Lower leg skin (tissue), 4 donors: Measurements from ENCODE around the gene MYL4. TPM values are rescaled to one million over a fixed set of nuclear protein-coding genes. Genes with fewer than 3 reads are reported as not detected.

Source experiments
- DNase-seq, 2 donors: peaks; one replicate each; pipeline ENCODE4 v3.0.0-alpha.2; 2019; ENCODE audit warnings: low spot score in 2 of 2
- H3K4me3 ChIP-seq: fragments of 200-600 bp; sonication (generic); 2 replicates; pipeline ENCODE4 v1.5.1; 2017; ENCODE audit warnings: mild to moderate bottlenecking, low read depth; ENCODE audit not compliant: poor library complexity, severe bottlenecking
- POLR2A ChIP-seq, 2 donors: fragments of 450-650 bp; IDR thresholded peaks; one replicate each; pipeline ENCODE4 v1.6.1; 2016 to 2017; ENCODE audit warnings: antibody characterized with exemption in 2 of 2, mild to moderate bottlenecking in 1 of 2, moderate library complexity in 1 of 2
- WGBS, 2 donors: methylation state at CpG; one replicate each; pipeline ENCODE4 v1.1.5; 2018; 5-methylcytosine and 5-hydroxymethylcytosine counted together
- intact Hi-C: fragments of 100-400 bp; cut with DNase I; formaldehyde crosslinking; loops from one replicate; pipeline ENCODE4 v1.15.0; 2023; ENCODE audit warnings: low total_unique reads
- total RNA-seq, 4 donors: library from RNA; depleted of rRNA; stranded (reverse); fragments of >200 nt; gene quantifications; one replicate each; pipeline ENCODE4 v1.1.0, GENCODE V29; 2016
- TF ChIP-seq, protein P1 (sequence below), 3 donors: fragments of 450-650 bp; IDR thresholded peaks; one replicate each; pipeline ENCODE4 v1.5.1; 2016; ENCODE audit warnings: antibody characterized with exemption in 3 of 3, mild to moderate bottlenecking in 3 of 3, moderate library complexity in 2 of 3

MYL4 gene
- total RNA-seq, 4 donors from 2014 or later: 0.49 TPM; not detected in 3

DNA sequence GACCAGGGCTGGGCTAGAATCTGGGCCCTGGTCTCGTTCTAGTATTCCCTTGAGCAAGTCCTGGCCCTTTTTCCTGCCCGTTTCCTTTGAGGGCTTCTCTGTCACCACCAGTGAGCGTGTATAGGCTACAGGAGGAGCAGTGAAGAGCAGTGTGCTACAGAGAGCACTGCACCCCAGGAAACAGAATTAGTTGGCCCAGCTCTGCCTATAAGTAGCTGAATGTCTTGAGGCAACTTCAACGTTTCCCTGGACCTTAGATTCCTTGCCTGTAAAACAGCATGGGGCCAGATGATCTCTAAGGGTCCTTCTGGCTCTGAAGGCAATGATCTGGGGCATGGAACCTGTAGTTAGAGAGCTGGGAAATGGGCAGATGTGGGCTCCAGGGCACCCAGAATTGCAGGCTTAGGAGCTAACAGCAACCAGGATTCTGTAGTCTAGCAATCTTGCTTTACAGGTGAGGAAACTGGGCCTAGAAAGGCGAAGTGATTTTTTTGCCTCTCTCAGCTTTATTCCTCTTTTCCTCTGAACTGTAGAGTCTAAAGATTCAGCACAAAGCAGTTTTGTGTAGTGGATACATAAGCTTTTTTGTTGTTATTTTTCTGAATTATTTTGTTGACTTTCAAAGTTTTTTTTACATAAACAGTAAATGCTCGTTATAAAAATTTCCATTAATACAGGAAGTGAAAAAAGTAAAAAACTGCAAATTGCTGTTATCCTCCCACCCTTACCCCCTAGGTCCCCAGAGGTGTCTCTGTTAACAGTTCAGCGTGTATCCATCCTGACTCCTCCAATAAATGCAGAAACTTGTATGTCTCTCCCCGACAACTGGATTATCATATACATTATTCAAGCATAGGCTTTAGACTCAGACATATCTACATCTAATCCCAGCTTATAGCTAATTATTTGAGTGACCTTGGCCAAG, 1.7 kb upstream of the MYL4 start:
- intact Hi-C loops: no loop called here
- DNase-seq: no peak
- TF ChIP-seq, protein P1, sequence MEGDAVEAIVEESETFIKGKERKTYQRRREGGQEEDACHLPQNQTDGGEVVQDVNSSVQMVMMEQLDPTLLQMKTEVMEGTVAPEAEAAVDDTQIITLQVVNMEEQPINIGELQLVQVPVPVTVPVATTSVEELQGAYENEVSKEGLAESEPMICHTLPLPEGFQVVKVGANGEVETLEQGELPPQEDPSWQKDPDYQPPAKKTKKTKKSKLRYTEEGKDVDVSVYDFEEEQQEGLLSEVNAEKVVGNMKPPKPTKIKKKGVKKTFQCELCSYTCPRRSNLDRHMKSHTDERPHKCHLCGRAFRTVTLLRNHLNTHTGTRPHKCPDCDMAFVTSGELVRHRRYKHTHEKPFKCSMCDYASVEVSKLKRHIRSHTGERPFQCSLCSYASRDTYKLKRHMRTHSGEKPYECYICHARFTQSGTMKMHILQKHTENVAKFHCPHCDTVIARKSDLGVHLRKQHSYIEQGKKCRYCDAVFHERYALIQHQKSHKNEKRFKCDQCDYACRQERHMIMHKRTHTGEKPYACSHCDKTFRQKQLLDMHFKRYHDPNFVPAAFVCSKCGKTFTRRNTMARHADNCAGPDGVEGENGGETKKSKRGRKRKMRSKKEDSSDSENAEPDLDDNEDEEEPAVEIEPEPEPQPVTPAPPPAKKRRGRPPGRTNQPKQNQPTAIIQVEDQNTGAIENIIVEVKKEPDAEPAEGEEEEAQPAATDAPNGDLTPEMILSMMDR (IDR thresholded peaks at IDR 0.05): no peak
- no peak for TF ChIP-seq POLR2A (IDR thresholded peaks at IDR 0.05)
- no peak overlapping the region for H3K4me3 ChIP-seq
- 82 to 85% methylated on average over 8 of the region's 8 CpGs for WGBS, 2 donors

GRCh38 chr17:47209499-47209898, 351 bp downstream of the MYL4 start:
- H3K4me3 ChIP-seq: no peak overlapping the region
- TF ChIP-seq POLR2A (IDR thresholded peaks at IDR 0.05): no peak
- TF ChIP-seq, protein P1 (IDR thresholded peaks at IDR 0.05): no peak
- no peak for DNase-seq
- intact Hi-C loops: no loop called here
- 98 to 100% methylated on average over 3 of the region's 3 CpGs for WGBS, 2 donors

- no peak overlapping the region for H3K4me3 ChIP-seq
- whole genome bisulfite sequencing, 2 donors: 51 to 70% methylated on average over 3 of the region's 3 CpGs
- DNase-seq: no peak
- intact Hi-C loops: no loop called here
- TF ChIP-seq, protein P1 (IDR thresholded peaks at IDR 0.05): no peak
- no peak for TF ChIP-seq POLR2A (IDR thresholded peaks at IDR 0.05)
Measured at GRCh38 chr17:47210105-47210504, 957 bp downstream of the MYL4 start.

DNA sequence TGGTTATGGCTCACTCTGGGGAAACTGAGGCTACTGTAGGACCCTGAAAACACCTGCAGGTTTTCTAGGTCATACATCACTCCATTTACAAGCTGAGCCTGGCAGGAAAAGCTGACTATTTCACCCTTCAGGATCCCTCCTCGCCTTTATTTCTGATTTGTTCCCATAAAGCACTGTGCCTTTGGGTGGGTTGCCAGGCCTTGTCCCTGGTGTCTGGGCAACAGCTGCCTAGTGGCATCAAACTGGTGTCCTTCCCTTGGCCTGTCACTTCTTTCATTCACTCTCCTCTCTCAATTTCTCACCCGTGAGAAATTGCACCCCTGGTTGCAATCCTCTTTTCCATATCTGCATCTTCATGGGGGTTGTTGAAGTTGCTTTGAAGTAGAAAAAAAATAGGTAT, 1.6 kb downstream of the MYL4 start:
- no peak for DNase-seq
- 85 to 87% methylated on average over 2 of the region's 2 CpGs for WGBS, 2 donors
- H3K4me3 ChIP-seq: no peak overlapping the region
- intact Hi-C loops: no loop called here
- TF ChIP-seq, protein P1 (IDR thresholded peaks at IDR 0.05): no peak
- no peak for TF ChIP-seq POLR2A (IDR thresholded peaks at IDR 0.05)

DNA sequence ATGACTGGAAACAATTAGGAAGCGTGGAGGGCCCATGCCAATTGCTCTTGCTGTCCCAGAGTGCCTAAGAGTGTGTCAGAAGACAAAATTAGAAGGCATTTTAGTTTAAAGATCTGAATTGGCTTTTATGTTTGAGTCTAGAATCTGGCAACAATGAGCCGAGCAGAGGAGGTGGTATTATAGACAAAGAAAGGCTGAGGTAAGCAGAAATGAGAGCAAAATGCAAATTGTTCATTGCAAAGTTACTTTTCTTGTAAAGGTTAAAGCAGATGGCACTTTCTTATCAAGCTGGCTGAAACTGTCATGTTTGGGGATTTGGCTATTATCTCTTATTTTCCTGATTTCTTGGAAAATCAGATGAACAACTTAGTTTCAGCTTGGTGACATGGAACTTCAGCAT, 3.3 kb downstream of the MYL4 start:
- TF ChIP-seq POLR2A (IDR thresholded peaks at IDR 0.05): no peak
- TF ChIP-seq, protein P1 (IDR thresholded peaks at IDR 0.05): no peak
- no peak for DNase-seq
- H3K4me3 ChIP-seq: no peak overlapping the region
- 60 to 64% methylated on average over 2 of the region's 2 CpGs for WGBS, 2 donors
- intact Hi-C loops: no loop called here
